Stimulated activated CD4-positive, alpha-beta T cell treated with anti-CD3 and anti-CD28 coated beads, TNF-alpha, amount 100 ng/mL, for 24 hours (primary cell): ENCODE data around the gene ME3.
"Not testable (repeated sequence)": the region's sequence is repeated elsewhere in the genome, so short reads cannot be mapped to it uniquely, and the experiment has no call there.

Experiments
- DNase-seq, 3 experiments: peaks; one replicate each; pipeline ENCODE4 v3.0.0-alpha.2; 2020; ENCODE audit warnings: low read depth in 3 of 3

The ME3 gene

GRCh38 chr11:86663761-86664160, 8.7 kb downstream of the ME3 start:
- no peak for DNase-seq

DNA sequence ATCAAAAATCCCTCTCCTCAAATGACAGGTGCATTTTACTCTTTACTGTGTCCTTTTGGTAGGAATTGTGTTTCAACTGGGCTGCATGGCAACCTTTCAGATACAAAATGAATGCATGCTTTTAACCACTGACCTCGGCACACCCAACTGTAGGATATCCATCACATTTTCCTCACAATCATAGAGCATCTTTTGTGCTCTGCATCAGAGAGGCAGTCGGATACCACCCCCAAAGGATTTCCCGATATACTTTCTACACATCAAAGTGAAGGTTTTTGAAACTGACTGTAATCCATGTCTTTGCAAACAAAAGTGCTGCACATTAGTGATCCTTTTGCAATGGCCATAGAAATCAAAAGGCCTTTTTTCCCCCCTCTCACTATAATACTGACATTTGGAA, 9.1 kb downstream of the ME3 start:
- no peak for DNase-seq

DNA sequence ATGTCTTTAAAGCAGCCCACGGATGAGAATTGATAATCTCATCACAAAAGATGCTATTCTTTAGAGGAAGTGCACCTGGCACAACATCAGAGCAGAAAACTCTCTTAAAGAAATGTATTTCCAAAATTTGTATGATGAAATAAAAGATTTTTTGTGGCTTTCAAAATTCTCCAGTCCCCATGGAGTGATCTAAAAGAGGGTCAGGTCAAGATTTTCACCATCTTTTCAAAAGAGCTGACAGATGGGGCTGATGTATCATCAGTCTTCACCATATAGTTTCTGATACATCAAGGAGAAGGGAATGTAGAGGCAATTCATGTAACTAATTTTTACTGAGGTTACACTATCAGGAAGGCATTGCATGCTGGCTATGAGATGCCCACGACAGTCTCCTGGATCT, 11.7 kb downstream of the ME3 start:
- DNase-seq: no peak

GRCh38 chr11:86660088-86660487, 12.3 kb downstream of the ME3 start:
- no peak for DNase-seq

- no peak for DNase-seq
Observed at GRCh38 chr11:86658534-86658933, 13.9 kb downstream of the ME3 start.

GRCh38 chr11:86645212-86645611, 27.2 kb downstream of the ME3 start:
- not testable (repeated sequence) for DNase-seq

- DNase-seq: no peak
Observed at GRCh38 chr11:86644291-86644690, 28.1 kb downstream of the ME3 start.

- no peak for DNase-seq
Observed at GRCh38 chr11:86641537-86642261, 30.7 kb downstream of the ME3 start.

- DNase-seq: no peak
Observed at GRCh38 chr11:86639137-86639536, 33.3 kb downstream of the ME3 start.

DNA sequence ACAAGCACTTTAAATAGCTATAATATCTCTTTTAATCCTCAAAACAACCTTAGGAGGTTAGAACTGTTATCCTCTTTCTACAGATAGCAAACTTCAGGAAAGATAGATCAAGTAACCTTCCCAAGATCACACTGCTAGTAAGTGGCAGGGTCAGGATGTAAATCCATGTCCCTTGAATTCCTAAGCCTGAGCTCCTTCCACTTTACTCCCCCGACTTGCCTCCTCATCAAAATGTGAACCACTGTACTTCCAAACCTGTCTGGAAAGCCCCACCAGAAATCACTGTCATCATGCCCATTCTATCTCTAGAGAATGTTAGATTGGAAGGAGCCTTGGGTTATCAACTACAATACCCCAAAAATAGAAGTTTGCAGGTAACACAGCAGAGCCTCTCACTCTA, 33.7 kb downstream of the ME3 start:
- DNase-seq: no peak

- peak in 1 of 3 experiments; percentile 16 for DNase-seq
Observed at GRCh38 chr11:86637988-86638387, 34.4 kb downstream of the ME3 start.

GRCh38 chr11:86636275-86636674, 36.1 kb downstream of the ME3 start:
- no peak for DNase-seq

DNA sequence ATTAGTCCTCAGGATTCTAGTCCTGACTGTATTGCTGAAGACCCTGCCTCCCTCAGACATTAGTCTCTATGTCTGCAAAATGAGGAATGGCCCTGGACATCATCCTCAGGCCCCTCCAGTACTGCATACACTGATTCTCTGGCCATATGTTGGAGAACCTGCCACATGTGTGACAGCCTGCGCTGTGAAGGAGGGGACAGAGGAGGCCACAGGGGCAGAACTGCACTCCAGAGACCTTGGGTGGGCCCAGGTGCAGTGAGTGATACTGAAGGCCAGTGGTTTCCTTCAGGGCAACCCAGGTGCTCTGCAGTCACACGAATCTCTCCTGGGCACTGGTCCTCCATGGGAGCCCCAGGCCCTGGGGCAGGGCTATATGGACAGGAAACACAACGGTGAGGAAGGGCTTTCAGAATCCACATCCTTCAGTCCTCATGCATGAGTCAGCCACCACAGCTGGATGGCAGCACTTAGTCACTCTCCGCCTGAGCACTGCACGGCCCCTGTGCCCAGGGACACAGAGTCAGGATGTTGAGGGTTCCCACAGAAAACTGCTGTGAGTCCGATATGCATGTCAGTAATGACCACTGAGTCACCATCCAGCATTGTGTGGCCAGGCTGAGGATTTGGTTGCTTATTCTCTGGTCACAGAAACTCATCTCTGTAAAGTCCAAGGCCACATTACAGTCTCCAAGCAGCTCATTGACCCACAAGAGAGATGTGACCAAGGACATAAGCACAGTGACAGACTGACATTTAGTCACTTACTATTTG, 39.7 kb downstream of the ME3 start:
- DNase-seq: peak in 1 of 3 experiments; percentile 66

DNA sequence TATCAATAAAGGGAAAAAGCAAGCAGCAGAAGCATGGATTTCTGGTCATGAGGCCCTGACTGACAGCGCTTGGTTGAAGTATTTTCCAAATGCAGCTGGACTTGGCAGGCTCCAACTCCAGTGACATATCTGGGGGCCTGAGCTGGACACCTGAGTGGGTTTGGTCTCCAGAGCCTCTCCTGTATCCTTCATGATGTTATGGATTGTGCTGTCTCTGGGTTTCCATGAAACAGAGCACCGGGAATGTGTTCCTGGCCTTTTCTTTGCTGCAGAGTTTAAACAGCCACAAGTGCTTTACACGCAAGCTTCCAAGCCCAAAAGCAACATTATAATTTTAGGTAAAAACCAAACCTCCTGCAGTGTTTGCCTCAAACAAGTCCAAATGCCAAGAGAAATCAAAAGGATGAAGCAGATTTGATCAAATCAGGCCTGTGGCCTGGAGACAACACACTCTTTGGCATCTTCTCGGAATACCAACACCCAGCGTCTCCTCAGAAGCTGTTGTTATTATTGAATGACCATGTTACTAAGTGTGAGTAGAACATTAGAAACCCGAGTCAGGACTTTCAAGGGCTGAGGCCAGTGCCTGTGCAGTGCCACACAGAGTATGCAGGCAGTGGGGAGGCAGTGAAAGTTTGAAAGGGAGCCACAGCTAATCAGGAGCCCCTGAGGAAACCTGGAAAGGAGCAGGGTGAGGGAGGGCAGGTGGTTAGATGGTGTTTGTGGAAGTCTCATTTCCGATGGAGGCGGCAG, 42.0 kb downstream of the ME3 start:
- DNase-seq: no peak

DNA sequence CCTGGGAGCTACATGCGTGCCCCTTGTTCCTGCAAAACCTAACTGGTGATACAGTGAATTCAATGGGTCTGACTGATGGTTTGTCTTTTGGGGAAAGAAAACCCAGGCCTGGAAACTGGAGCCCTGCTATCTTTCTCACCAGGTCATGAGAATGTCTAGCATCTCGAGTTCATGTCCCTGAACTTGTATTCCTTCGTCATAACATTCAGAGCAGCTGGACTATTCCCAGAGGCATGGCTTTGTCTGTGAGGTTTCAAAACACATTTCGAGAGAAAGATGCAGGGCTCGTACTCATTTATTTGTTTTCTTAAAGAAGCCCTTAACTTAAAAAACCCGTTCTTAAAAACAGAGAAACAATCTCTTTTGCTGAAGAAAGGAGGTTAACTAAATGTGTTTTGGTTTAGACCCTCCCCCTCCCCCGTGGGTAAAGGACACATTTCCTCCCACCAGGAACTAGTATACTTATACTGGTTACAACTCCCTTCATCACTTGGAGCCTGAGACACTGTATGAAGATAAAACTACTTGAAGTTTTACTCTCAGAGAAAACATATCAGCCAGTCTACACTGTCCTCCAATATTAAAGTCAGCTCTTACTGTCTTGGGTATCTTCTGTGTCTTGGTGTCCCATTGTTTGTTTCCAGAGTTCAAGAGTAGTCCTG, 43.2 kb downstream of the ME3 start:
- no peak for DNase-seq

- DNase-seq: no peak
Observed at GRCh38 chr11:86627776-86628455, 44.5 kb downstream of the ME3 start.

GRCh38 chr11:86625981-86626380, 46.4 kb downstream of the ME3 start:
- DNase-seq: no peak

DNA sequence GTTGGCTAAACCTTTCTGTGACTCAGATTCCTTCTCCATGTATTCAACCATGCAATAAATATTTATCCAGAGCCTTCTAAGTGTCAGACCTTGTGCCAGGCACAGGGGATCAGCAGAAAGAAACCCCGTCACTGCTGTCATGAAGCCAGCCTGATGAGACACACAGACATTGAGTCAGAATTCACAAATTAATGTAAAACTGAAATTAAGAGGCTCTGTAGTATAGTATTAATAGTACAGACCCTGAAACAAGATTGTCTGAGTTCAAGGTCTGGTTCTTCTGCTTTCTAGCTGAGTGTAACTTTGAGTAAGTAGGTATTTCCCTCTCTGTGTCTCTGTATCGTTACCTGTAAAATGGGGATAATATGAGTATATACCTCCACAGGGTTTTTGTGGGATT, 46.9 kb downstream of the ME3 start:
- DNase-seq: no peak

DNA sequence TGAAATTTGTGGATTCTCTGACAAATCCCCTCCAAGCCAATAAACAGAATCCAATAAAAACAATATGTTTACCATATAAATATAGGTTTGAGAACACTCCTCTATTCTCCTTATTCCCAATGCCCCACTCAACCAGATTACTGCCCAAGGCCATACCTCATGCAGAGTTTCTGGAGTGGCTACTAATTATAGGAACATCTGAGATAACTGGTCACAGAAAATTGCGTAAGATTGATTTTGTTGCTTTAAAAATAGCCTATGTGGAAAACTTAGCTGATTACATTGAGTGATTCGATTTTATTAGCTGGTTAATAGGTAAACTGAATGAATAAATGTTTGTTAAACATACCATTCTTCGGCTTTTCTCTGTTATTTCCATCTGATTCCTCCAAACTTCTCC, 48.0 kb downstream of the ME3 start:
- no peak for DNase-seq

DNA sequence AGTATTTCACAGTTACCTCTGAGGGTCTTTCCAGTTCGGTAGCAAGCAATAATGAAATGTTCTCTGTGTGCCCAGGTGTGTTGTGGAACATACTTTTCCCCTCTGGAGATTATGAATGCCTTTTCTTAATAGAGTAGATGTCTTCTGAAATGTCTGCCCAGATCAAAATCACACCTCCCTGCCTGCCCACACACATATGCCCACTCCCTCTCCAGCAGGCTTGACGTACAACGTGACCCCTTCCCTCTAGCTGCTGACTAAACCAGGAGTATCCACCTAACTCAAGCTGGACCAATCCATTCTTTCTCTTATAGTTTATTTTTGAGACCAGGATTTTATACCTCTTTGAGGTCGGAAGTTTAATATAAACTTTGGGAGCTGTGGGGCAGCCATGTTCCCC, 48.7 kb downstream of the ME3 start:
- no peak for DNase-seq

- no peak for DNase-seq
Observed at GRCh38 chr11:86623041-86623621, 49.3 kb downstream of the ME3 start.
